H9 (cell line): Measurements from ENCODE around the gene CLSTN3. TPM values are rescaled to one million over a fixed set of nuclear protein-coding genes. Genes with fewer than 3 reads are reported as not detected.

Source experiments
- DNase-seq: peaks from one replicate; pipeline ENCODE4 v3.0.0-alpha.2; 2017
- H2AFZ ChIP-seq: one replicate; pipeline ENCODE4 v1.6.1; 2013; ENCODE audit warnings: mild to moderate bottlenecking, low read length, control low read depth, moderate library complexity
- H2AK5ac ChIP-seq: 2 replicates; pipeline ENCODE4 v1.6.1; 2013; ENCODE audit warnings: low read length, control low read depth, mixed read lengths; ENCODE audit not compliant: insufficient read length
- H2BK120ac ChIP-seq: one replicate; pipeline ENCODE4 v1.6.1; 2013; ENCODE audit warnings: low read depth, mild to moderate bottlenecking, low read length, control low read depth, inconsistent platforms; ENCODE audit not compliant: poor library complexity, severe bottlenecking
- H2BK12ac ChIP-seq: 2 replicates; pipeline ENCODE4 v1.6.1; 2013; ENCODE audit warnings: low read length, control low read depth, mixed read lengths, low read depth; ENCODE audit not compliant: insufficient read length
- H2BK15ac ChIP-seq: 2 replicates; pipeline ENCODE4 v1.6.1; 2013; ENCODE audit warnings: low read depth, low read length, control low read depth
- H2BK20ac ChIP-seq: one replicate; pipeline ENCODE4 v1.6.1; 2013; ENCODE audit warnings: low read depth, mild to moderate bottlenecking, low read length, control low read depth, inconsistent platforms; ENCODE audit not compliant: poor library complexity, severe bottlenecking
- H2BK5ac ChIP-seq: 2 replicates; pipeline ENCODE4 v1.6.1; 2013; ENCODE audit warnings: low read length, control low read depth, mixed read lengths; ENCODE audit not compliant: insufficient read length
- H3K14ac ChIP-seq: 2 replicates; pipeline ENCODE4 v1.6.1; 2013; ENCODE audit warnings: low read length, control low read depth; ENCODE audit not compliant: insufficient read depth
- H3K18ac ChIP-seq: 2 replicates; pipeline ENCODE4 v1.6.1; 2013; ENCODE audit warnings: low read depth, mild to moderate bottlenecking, mixed read lengths, low read length, control low read depth; ENCODE audit not compliant: insufficient read length
- H3K23ac ChIP-seq: 2 replicates; pipeline ENCODE4 v1.6.1; 2013; ENCODE audit warnings: low read length, control low read depth, mixed read lengths, low read depth; ENCODE audit not compliant: insufficient read length
- H3K23me2 ChIP-seq: 2 replicates; pipeline ENCODE4 v1.6.1; 2013; ENCODE audit warnings: low read depth, mild to moderate bottlenecking, mixed read lengths, low read length, control low read depth; ENCODE audit not compliant: insufficient read length, poor library complexity, severe bottlenecking
- H3K27ac ChIP-seq: 2 replicates; pipeline ENCODE4 v1.5.1; 2013; ENCODE audit warnings: low read length, control low read depth, mixed read lengths, low read depth; ENCODE audit not compliant: insufficient read length
- H3K27me3 ChIP-seq: 2 replicates; pipeline ENCODE4 v1.6.1; 2013; ENCODE audit warnings: low read length, control low read depth, inconsistent platforms; ENCODE audit not compliant: insufficient read depth
- H3K4ac ChIP-seq: 2 replicates; pipeline ENCODE4 v1.6.1; 2013; ENCODE audit warnings: low read depth, mild to moderate bottlenecking, control low read depth, inconsistent platforms, low read length, moderate library complexity
- H3K4me1 ChIP-seq: 2 replicates; pipeline ENCODE4 v1.6.1; 2013; ENCODE audit warnings: low read length, control low read depth, inconsistent platforms; ENCODE audit not compliant: insufficient read depth
- H3K4me2 ChIP-seq: 2 replicates; pipeline ENCODE4 v1.6.1; 2013; ENCODE audit warnings: low read length, control low read depth, mixed read lengths; ENCODE audit not compliant: insufficient read length, insufficient read depth
- H3K56ac ChIP-seq: 2 replicates; pipeline ENCODE4 v1.6.1; 2013; ENCODE audit warnings: low read depth, mild to moderate bottlenecking, mixed read lengths, low read length, control low read depth; ENCODE audit not compliant: insufficient read length
- H3K79me1 ChIP-seq: 2 replicates; pipeline ENCODE4 v1.6.1; 2013; ENCODE audit warnings: low read depth, mild to moderate bottlenecking, moderate library complexity, low read length, control low read depth, inconsistent platforms; ENCODE audit not compliant: insufficient read depth, poor library complexity, severe bottlenecking
- H3K79me2 ChIP-seq: 2 replicates; pipeline ENCODE4 v1.6.1; 2013; ENCODE audit warnings: low read length, control low read depth, inconsistent platforms; ENCODE audit not compliant: insufficient read depth
- H3K9ac ChIP-seq: 2 replicates; pipeline ENCODE4 v1.6.1; 2013; ENCODE audit warnings: low read length, control low read depth, mixed read lengths; ENCODE audit not compliant: insufficient read length; ENCODE audit errors: extremely low read depth
- H3K9me3 ChIP-seq: one replicate; pipeline ENCODE4 v1.6.1; 2013; ENCODE audit warnings: low read depth, low read length, inconsistent platforms; ENCODE audit not compliant: control insufficient read depth
- H3T11ph ChIP-seq: one replicate; pipeline ENCODE4 v1.6.1; 2013; ENCODE audit warnings: mild to moderate bottlenecking, low read length, control low read depth, inconsistent platforms
- H4K20me1 ChIP-seq: one replicate; pipeline ENCODE4 v1.6.1; 2013; ENCODE audit not compliant: control insufficient read depth, insufficient read length, insufficient read depth
- H4K5ac ChIP-seq: 2 replicates; pipeline ENCODE4 v1.6.1; 2013; ENCODE audit warnings: low read depth, mild to moderate bottlenecking, mixed read lengths, low read length, control low read depth; ENCODE audit not compliant: insufficient read length
- H4K8ac ChIP-seq: replicated peaks from 2 replicates; pipeline ENCODE4 v1.6.1; 2013; ENCODE audit warnings: low read length, control low read depth, mixed read lengths, low read depth; ENCODE audit not compliant: insufficient read length
- H4K91ac ChIP-seq: 2 replicates; pipeline ENCODE4 v1.6.1; 2013; ENCODE audit warnings: low read depth, mild to moderate bottlenecking, moderate library complexity, mixed read lengths, low read length, control low read depth; ENCODE audit not compliant: insufficient read length
- H3K27ac Mint-ChIP-seq, 3 experiments: 2 replicates in 2 of 3; 3 replicates in 1 of 3; pipeline ENCODE4 v1.8.0; 2020 to 2021; ENCODE audit warnings: mixed read lengths in 3 of 3, mild to moderate bottlenecking in 1 of 3, moderate library complexity in 1 of 3
- H3K27me3 Mint-ChIP-seq: 2 replicates; pipeline ENCODE4 v1.8.0; 2021; ENCODE audit warnings: low read depth, mild to moderate bottlenecking, moderate library complexity, mixed read lengths
- H3K36me3 Mint-ChIP-seq, 3 experiments: 2 replicates in 2 of 3; 3 replicates in 1 of 3; pipeline ENCODE4 v1.8.0; 2020 to 2021; ENCODE audit warnings: low read depth in 3 of 3, mixed read lengths in 3 of 3; ENCODE audit not compliant: insufficient read depth in 1 of 3
- H3K4me1 Mint-ChIP-seq, 2 experiments: 2 replicates each; pipeline ENCODE4 v1.8.0; 2020; ENCODE audit warnings: mixed read lengths in 2 of 2
- H3K4me3 Mint-ChIP-seq, 2 experiments: 2 replicates in 1 of 2; 3 replicates in 1 of 2; pipeline ENCODE4 v1.8.0; 2020 to 2021; ENCODE audit warnings: mild to moderate bottlenecking in 2 of 2, mixed read lengths in 2 of 2, moderate library complexity in 1 of 2
- H3K9me3 Mint-ChIP-seq, 2 experiments: 2 replicates in 1 of 2; 3 replicates in 1 of 2; pipeline ENCODE4 v1.8.0; 2020; ENCODE audit warnings: mild to moderate bottlenecking in 2 of 2, mixed read lengths in 2 of 2, moderate library complexity in 1 of 2
- CTCF ChIP-seq: fragments of 200-600 bp; sonication (generic); conservative IDR thresholded peaks from 3 replicates; pipeline ENCODE4 v1.8.0; 2021; ENCODE audit warnings: antibody characterized with exemption, mild to moderate bottlenecking
- WGBS: extraction: QIAGEN DNeasy Blood & Tissue Kit; methylation state at CpG from one replicate; pipeline ENCODE4 v1.1.7; 2013; ENCODE audit warnings: missing lambda C conversion rate, low lambda C conversion rate, mixed read lengths; ENCODE audit not compliant: insufficient read length; ENCODE audit errors: extremely low coverage; 5-methylcytosine and 5-hydroxymethylcytosine counted together
- total RNA-seq: library from RNA; stranded (reverse); gene quantifications from 2 replicates; pipeline ENCODE4 v1.2.1, GENCODE V29; 2021

The CLSTN3 gene
- total RNA-seq, 1 experiment from 2014 or later, result 26.2 TPM

DNA sequence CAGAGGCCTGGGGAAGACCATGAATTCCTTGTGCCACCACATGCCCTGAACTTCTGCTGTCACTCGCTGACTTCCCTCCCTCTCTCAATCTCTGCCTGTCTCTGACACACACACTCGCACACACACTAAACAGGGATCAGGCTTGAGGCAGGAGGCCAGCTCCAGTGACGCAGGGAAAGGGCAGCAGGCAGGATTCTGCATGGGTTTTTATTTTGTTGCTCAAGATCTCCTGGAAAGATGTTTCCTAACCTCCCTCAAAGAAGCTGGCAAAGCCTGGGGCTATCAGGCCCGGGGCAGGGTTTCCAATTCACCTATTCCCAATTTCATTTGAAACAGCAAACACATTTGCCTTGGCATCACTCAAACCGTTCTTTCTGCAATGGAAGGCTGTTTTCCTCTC lies 31.6 kb downstream of the CLSTN3 start:
- no peak overlapping the region for H3K4me3 Mint-ChIP-seq

More for the DNA sequence above, 31.6 kb downstream of the CLSTN3 start:
- H3K56ac ChIP-seq, result no peak overlapping the region
- H3K9me3 Mint-ChIP-seq, result peaks cover 16 to 30% of the 10 kb centered on the region in 2 experiments
- H3K27ac Mint-ChIP-seq, result no peak overlapping the region
- peaks cover 37% of the 10 kb centered on the region for H3K27me3 Mint-ChIP-seq
- H4K91ac ChIP-seq, result no peak overlapping the region
- H3K4me2 ChIP-seq, result no peak overlapping the region
- H4K5ac ChIP-seq, result no peak overlapping the region
- H3K23me2 ChIP-seq, result peaks cover 3% of the 10 kb centered on the region
- H3K18ac ChIP-seq, result no peak overlapping the region
- H3K79me2 ChIP-seq, result no peaks in the 10 kb centered on the region
- H3K4ac ChIP-seq, result no peak overlapping the region
- H2AFZ ChIP-seq, result no peak overlapping the region
- no peak overlapping the region for H2BK12ac ChIP-seq
- H3K23ac ChIP-seq, result no peak overlapping the region
- H3K4me1 Mint-ChIP-seq, result peaks cover 6 to 8% of the 10 kb centered on the region in 2 experiments
- H2BK15ac ChIP-seq, result no peak overlapping the region
- H3K27ac ChIP-seq, result no peak overlapping the region
- no peaks in the 10 kb centered on the region for H3K27me3 ChIP-seq
- no peaks in the 10 kb centered on the region for H4K20me1 ChIP-seq
- H3K9ac ChIP-seq, result no peak overlapping the region
- no peak for TF ChIP-seq CTCF
- no peak overlapping the region for H2BK120ac ChIP-seq
- H4K8ac ChIP-seq, result no peak overlapping the region
- H3K14ac ChIP-seq, result no peak overlapping the region
- no peak overlapping the region for H2BK5ac ChIP-seq
- no peak overlapping the region for H2AK5ac ChIP-seq
- DNase-seq, result no peak
- H3K79me1 ChIP-seq, result no peaks in the 10 kb centered on the region
- H3T11ph ChIP-seq, result no peak overlapping the region
- WGBS, result no CpG with 5 or more reads among the region's 5 CpGs
- H2BK20ac ChIP-seq, result no peak overlapping the region
- peaks cover 18% of the 10 kb centered on the region for H3K9me3 ChIP-seq
- H3K4me1 ChIP-seq, result no peaks in the 10 kb centered on the region
- peaks cover 6 to 7% (median 7%) of the 10 kb centered on the region in 3 experiments; a peak in 5 of 7 replicates for H3K36me3 Mint-ChIP-seq
